AG04449 (cell line): Measurements from ENCODE around the gene REXO1.
A peak's percentile ranks its signal among the peaks of the same experiment; 100 is the strongest.
"Not testable (repeated sequence)": the region's sequence is repeated elsewhere in the genome, so short reads cannot be mapped to it uniquely, and the experiment has no call there.

Source experiments
- CTCF ChIA-PET: fragments of 350-600 bp; formaldehyde crosslinking; extraction: SDS; loops from one replicate; lab custom pipeline; 2021; ENCODE audit warnings: antibody characterized with exemption; lab: Yijun Ruan, JAX
- POLR2A ChIA-PET: fragments of 400-600, 350-600 bp; formaldehyde crosslinking; extraction: SDS; loops from one replicate; lab custom pipeline; 2020; ENCODE audit warnings: antibody characterized with exemption, inconsistent platforms; lab: Yijun Ruan, JAX
- DNase-seq: peaks from one replicate; pipeline ENCODE4 v3.0.0-alpha.2; 2010; ENCODE audit warnings: low read depth, low spot score
- H3K4me3 ChIP-seq: 2 replicates; pipeline ENCODE4 v1.5.1; 2011; ENCODE audit warnings: low read depth, mild to moderate bottlenecking, control low read depth, low read length
- TF ChIP-seq, protein P1 (sequence below): IDR thresholded peaks from one replicate; pipeline ENCODE4 v1.5.1; 2011; ENCODE audit warnings: mild to moderate bottlenecking, moderate library complexity, low read length, control low read depth, inconsistent platforms; ENCODE audit not compliant: insufficient read depth; ENCODE audit errors: missing control alignments

REXO1 gene

DNA sequence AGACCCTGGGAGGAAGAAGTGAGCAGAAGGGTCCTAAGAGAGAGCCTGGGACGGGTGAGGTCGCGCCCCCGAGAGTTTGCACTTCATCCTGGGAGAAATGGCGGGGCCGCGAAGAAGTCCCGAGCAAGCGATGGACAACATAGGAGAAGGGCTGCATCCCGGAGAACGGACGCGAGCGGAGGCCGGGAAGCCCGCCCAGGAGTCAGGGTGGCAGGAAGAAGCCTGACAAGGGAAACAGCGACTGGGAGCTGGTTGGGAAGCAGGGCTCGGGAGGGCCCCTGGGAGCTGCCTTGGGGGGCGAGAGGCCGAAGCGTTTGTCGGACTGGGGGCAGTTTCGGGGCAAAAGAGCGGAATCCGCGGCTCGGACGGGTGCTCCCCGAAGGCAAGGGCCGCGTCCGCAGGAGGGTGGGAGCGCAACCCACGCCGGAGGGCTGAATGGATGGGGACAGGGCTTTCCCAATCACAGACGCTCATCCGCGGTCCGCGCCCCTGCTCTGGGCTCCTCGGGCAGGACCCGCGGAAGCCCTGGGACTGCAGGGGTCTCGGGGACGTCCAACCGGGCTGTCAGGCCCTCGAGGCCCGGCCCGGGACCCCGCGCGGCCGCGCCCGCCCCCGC lies 36.5 kb upstream of the REXO1 start:
- peak overlapping the region; percentile 80 for H3K4me3 ChIP-seq
- CTCF ChIA-PET, result interaction anchor here (1.7 to 3.9 kb wide), 2 partner anchors 12 to 46 kb away, joined by 3 to 14 read pairs; no protein-coding TSS in a partner anchor
- TF ChIP-seq, protein P1, sequence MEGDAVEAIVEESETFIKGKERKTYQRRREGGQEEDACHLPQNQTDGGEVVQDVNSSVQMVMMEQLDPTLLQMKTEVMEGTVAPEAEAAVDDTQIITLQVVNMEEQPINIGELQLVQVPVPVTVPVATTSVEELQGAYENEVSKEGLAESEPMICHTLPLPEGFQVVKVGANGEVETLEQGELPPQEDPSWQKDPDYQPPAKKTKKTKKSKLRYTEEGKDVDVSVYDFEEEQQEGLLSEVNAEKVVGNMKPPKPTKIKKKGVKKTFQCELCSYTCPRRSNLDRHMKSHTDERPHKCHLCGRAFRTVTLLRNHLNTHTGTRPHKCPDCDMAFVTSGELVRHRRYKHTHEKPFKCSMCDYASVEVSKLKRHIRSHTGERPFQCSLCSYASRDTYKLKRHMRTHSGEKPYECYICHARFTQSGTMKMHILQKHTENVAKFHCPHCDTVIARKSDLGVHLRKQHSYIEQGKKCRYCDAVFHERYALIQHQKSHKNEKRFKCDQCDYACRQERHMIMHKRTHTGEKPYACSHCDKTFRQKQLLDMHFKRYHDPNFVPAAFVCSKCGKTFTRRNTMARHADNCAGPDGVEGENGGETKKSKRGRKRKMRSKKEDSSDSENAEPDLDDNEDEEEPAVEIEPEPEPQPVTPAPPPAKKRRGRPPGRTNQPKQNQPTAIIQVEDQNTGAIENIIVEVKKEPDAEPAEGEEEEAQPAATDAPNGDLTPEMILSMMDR, result no peak
- no peak for DNase-seq
- POLR2A ChIA-PET, result interaction anchor here (0.6 to 0.7 kb wide), 2 partner anchors 9 to 17 kb away, joined by 3 to 6 read pairs; no protein-coding TSS in a partner anchor

DNA sequence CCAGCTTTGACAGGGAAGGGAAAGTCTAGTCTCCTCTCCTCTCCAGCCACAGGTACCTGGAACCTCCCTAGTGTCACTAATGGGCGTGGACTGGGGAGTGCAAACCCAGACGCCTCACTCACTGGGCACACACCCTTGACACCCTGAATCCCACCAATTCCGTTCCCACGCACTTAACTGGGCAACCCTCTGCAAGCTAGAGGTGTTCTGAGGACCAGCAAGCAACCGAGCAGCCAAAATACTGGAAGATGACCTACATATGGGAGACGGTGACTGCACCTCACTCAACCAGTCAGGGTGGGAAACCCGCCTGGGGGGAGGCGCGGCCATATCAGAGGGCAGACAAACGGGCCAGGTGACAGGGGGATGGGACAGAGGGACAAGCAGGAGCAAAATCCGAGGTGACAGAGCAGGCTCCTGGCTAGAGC lies 36.0 kb upstream of the REXO1 start:
- CTCF ChIA-PET, result interaction anchor here (3.9 kb wide), 1 partner anchor 13 kb away, joined by 14 read pairs; no protein-coding TSS in a partner anchor
- TF ChIP-seq, protein P1, result no peak
- peak overlapping the region; percentile 80 for H3K4me3 ChIP-seq
- DNase-seq, result no peak
- POLR2A ChIA-PET, result no interaction called here

DNA sequence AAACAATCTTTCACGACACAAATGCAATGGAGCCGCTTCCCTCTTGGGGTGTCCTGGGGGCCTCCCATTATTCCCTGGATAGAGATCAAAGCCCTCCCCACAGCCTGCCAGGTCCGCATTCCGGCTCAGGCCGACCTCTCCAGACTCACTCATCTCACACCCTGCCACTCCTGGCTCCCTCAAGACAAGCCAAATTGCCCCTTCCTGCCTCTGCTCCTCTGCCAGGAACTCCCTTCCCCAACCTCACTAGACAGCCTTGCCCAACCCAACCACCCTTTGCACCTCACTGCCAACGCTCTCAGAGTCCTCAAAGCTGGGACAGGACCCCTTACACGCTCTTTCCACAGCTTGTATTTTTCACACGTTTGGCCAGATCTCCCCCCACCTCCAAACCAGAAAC lies 35.5 kb upstream of the REXO1 start:
- TF ChIP-seq, protein P1, result no peak
- ChIA-PET POLR2A (no interaction called here), CTCF (interaction anchor here (3.9 kb wide), 1 partner anchor 13 kb away, joined by 14 read pairs; no protein-coding TSS in a partner anchor)
- H3K4me3 ChIP-seq, result peak overlapping the region; percentile 80
- no peak for DNase-seq

DNA sequence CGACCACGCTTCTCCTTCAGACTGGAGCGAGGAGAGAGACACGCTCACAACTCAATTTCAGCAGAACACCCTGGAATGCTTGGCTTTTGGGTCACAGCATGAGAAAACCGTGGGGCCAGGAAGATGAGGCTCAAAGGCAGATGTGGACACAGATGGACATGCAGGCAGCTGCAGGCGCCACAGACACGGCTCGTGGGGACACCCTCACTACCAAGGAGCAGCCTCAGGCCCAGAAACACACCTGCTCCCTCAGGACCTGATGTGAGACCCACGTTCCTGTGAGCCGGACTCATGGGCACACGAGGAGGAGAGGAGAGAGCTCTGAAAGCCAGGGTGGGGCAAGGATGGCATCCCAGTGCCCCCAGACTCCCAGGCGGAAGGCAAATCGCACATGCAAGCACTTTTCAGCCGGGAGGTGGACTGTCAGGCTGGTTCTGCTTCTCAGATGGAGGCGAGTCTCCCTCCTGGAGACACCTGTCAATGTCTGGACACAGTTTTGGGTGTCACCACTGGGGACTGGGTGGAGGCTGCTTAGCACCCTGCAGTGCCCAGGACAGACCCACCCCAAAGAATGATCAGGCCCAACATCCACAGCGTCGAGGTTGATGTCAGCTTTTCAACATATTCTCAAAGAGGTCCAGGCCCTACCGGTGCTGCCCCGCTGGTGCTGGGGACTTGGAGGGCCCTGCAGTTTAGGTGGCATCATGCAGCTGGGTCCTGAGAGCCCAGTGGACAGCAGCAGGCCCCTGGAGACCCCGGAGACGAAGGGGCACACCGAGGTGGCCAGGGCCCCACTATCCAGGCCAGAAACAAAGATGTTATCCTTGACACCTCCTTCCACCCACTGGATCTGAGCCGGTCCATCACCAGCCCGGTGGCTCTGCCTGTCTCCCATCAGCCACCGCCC lies 34.8 kb upstream of the REXO1 start:
- H3K4me3 ChIP-seq, result peak overlapping the region; percentile 80
- POLR2A ChIA-PET, result no interaction called here
- DNase-seq, result no peak
- TF ChIP-seq, protein P1, result no peak
- CTCF ChIA-PET, result interaction anchor here (3.9 kb wide), 1 partner anchor 14 kb away, joined by 14 read pairs; no protein-coding TSS in a partner anchor

DNA sequence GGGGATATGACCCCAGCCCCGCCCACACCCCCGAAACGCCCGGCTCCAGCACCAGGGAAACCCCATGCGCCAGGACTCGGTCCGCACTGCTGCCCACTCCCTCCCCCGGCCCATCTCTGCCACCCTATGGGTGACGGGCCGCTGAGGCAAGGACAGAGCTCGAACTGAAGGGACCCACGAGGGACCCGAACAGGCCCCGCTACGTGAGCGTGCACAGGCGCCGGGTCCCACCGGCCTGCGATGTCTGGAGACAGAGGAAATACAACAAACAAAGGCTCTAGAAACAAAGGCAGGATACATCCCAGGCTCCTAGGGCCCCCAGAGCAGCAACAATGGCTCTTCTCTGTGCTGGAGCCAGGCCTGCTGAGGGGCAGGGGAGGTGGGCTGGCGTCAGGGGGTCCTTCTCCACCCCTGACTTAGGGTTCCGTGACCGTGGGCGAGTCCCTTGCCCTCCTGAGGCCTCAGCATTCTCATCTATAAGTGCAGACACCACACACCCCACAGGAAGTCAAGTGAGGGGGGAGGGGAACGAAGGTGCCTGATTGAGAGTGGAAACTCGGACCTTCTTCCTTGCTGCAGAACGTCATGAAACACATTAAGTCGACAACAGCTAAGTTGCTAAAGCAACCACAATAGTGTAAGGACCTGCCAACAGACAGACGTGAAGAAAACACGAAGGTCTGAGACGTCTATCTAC lies 34.0 kb upstream of the REXO1 start:
- no peak for DNase-seq
- TF ChIP-seq, protein P1, result no peak
- POLR2A ChIA-PET, result no interaction called here
- peak overlapping the region; percentile 15; the same call in 1 of the 2 replicates for H3K4me3 ChIP-seq
- CTCF ChIA-PET, result interaction anchor here (1.0 to 3.9 kb wide), 2 partner anchors 15 to 18 kb away, joined by 3 to 14 read pairs; no protein-coding TSS in a partner anchor

DNA sequence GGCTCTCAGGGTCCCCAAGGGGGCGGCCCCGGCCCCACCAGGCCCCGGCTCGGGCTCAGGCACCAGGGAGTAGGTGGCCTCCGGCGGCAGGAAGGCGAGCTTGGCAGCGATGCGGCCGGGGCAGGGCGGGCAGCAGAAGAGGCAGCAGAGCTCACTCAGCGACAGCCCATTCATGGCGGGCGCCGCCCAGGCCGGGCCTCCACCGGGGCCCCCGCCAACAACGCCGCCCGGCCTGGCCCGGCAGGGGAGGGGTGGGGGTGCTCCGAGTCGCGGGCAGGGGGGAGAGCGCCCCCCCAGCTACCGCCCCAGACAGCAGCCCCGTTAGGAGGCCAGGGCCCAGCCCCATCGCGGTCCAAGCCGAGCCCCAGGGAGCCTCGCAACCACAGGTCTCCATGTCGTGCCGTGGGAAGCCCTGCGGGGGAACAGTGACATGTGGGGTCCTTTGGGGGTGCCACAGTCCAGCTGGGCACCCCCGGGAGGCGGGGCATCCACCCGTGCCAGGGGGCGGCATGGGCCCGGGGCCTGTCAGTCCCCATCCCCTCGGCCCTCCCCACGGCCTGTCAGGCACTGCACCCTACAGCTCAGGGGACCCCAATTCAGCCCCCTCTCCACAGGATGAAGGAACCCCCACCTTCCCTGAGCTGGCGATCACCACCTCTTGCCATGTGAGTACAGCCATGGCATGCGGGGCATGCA lies 33.3 kb upstream of the REXO1 start:
- H3K4me3 ChIP-seq, POLR2A ChIA-PET, DNase-seq: not testable (repeated sequence)
- CTCF ChIA-PET, result interaction anchor here (0.9 to 1.0 kb wide), 2 partner anchors 17 kb away, joined by 3 read pairs; no protein-coding TSS in a partner anchor
